Limb (tissue), 2 donors: ENCODE results near the gene UNC5C.

Experiments used
- DNase-seq, 2 donors: peaks; one replicate each; pipeline ENCODE4 v3.0.0-alpha.2; 2016; ENCODE audit errors: extremely low spot score in 2 of 2

UNC5C gene

GRCh38 chr4:95268819-95269565 is 279.8 kb downstream of the UNC5C start:
- no peak for DNase-seq

DNA sequence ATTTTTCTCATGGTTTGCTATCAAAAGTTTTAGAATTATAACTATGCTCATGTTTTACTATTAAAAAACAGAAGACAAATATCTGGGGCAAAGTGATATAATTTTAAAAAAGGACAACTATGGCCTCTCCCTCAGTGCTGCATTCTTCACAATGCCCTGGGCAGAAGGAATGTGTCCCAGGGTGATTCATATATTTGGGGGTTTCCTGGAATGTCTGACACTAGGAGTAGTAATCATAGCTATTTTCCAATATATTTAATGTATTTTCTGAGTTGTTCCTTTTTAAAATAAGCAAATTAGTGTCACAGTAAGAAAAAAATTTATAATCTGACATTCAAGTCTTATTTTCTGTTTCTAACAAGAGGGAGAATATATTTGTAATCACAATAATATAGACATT is 281.7 kb downstream of the UNC5C start:
- DNase-seq: no peak

DNA sequence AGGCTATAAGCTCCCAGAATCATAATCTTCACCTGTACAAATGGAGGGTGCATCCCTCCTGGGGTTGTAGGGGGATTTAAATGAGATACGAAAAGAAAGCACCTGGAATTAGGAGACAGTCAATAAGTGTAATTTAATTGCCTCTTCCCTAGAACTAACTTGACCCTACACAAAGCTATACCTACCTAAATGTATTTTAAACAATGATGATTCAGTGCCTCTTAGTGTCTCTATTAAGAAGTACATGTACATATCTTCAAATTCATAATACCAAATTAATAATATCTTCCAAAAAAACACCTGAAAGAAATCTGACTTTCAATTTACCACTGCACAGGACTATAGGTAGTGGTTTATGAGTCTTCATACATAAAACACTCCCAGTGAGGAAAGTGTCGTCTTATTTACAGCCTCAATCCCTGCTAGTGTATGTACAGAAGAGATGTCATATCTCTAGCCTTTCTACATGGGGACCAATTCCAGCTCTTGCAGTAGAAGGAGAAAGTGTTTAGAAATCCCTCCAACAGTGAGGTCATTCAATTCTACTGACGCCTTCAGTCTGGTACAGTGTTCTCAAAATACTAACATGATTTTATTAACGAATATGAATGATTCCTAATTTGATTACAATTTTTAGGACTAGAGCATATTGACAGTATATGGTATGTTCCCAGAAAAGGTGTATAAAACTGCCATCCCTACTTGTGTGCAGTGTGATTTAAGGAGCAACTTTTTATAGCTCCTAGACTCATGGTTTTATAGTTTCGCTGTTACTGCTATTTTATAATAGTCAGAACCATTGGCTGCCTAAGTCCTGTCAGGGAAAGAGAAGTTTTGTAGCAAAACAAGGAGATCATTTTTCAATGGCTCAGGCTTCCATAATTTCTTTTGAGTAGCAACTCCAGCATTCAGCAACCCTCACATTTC is 282.7 kb downstream of the UNC5C start:
- DNase-seq: no peak

- no peak for DNase-seq
Measured at GRCh38 chr4:95264843-95265242, 283.9 kb downstream of the UNC5C start.

DNA sequence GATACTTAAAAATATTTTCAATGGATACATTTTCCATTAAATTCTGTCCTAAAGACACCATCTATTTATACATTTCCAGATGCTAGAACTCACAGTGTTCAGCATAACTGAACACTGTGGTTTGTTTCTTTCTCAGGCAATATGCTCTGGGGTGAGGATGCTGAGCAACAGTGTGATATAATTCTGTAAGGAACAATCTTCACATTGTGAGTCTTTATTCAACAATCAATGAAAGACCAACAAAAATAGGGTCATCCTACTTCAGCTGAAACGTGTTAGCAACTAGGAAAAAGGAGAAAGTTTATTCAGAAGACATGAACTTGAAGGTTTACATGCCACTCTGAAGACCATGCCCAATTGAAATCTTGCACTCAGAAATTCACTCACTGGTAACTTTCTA is 284.8 kb downstream of the UNC5C start:
- DNase-seq: no peak

- DNase-seq: no peak
Measured at GRCh38 chr4:95263391-95263790, 285.4 kb downstream of the UNC5C start.

GRCh38 chr4:95256108-95256835 is 292.5 kb downstream of the UNC5C start:
- DNase-seq: no peak

GRCh38 chr4:95255396-95256107 is 293.2 kb downstream of the UNC5C start:
- DNase-seq: no peak

GRCh38 chr4:95251568-95251967 is 297.2 kb downstream of the UNC5C start:
- DNase-seq: no peak

DNA sequence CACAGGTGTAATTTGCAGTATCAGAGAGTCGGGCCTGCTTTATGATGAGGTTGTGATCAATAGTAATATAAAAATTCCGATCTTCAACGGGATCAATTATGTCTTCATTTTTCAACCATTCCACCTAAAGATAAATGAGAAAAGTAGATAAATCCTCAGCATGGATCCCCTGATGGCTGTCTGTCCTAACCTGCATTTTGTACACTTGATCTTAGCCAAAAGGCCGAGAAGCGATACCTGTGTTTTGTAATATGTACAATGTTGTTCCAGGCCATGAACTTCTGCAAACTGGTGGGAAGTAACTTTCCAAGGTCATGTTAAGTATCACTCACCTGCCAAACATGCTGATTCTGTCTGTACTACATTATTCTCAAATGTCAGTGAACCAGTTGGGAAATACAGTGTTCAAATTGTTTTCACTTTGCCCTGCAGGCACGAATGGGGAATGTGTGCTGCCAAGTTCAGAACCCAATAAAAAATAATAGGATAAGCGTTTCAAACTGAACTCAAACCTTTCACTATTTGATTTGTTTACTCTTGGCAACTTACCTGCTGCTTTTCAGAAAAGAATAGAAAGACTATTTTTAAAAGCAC is 298.1 kb downstream of the UNC5C start:
- DNase-seq: no peak

- DNase-seq: no peak
Measured at GRCh38 chr4:95249426-95250021, 299.2 kb downstream of the UNC5C start.

DNA sequence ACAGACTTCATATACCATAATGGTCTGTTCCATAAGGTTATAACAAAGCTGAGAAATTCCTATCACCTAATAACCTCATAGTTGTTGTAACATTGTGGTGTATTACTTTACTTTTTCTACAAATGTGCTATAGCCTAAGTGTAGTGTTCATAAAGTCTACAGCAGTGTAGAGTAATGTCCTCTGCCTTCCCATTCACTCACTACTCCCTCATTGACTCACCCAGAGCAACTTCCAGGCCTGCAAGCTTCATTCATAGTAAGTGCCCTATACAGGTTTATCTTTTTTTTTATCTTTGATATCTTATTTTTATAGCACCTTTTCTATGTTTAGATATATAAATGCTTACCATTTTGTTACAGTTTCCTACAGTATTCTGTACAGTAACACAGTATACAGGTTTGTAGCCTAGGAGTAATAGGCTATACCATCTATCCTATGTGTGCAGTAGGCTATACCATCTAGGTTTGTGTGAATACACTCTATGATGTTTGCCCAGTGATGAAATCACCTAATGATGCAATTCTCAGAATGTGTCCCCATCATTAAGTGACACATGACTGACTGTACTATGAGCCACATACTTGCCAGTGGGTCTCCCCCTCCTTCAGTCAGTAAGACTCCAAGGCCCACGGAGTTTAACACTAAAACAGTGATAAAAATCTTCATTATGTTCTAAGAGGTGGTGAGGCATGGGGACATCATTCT is 299.9 kb downstream of the UNC5C start:
- DNase-seq: no peak

DNA sequence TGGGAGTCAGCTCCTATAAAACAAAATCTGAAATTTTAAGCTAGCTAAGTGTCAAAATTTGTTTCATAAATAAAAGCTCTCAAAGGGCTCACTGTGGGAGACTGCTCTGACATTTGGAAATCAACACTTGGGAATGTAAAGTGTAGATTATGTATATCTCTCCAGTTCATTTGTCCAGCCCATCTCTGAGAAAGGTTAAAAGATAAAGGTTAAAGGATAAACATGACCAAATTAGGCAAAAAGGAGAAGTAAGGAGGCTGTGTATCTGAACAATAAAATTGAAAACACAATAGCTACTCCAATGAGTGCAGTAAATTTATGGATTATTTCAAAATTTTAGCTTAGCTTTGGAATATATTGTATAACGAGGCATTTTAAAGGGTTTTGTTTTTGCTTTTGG is 304.9 kb downstream of the UNC5C start:
- no peak for DNase-seq

- DNase-seq: no peak
Measured at GRCh38 chr4:95238554-95238953, 310.2 kb downstream of the UNC5C start.

DNA sequence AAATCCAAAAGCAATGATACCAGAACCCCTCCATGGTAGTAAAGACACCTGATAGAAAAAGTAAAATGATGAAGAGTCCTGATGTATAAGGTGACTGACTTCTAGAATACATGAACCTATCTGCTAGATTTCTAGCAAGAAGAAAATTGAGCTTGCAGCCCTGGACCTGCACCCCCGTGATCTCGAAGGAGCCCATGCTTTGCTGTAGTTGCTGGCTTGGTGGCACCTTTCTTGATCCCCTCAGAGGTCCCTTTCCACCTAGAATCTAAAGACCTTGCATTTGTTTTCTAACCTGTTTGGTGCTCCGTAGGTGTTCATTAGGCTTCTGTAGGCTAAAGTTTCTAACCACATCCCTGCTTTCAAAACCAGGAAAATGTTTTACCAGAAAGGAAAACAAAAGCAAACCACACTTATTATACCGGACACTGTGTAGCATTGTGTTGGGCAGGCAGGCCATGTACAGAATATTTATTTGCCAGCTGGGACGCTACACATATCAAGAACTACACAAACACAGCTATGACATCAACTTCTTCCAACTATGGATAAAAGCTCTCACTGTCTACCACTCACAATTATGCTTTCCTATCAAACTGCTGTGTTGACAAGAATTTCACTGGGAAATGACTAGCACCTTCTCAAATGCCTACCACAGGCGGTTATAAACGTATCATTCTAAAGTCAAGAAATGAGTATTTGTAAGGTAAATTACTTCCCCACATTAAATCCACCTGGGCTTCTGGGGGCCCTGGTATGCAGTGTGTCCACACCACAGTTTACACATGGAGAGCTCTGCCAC is 316.2 kb downstream of the UNC5C start:
- DNase-seq: no peak

- DNase-seq: no peak
Measured at GRCh38 chr4:95231681-95232080, 317.1 kb downstream of the UNC5C start.

DNA sequence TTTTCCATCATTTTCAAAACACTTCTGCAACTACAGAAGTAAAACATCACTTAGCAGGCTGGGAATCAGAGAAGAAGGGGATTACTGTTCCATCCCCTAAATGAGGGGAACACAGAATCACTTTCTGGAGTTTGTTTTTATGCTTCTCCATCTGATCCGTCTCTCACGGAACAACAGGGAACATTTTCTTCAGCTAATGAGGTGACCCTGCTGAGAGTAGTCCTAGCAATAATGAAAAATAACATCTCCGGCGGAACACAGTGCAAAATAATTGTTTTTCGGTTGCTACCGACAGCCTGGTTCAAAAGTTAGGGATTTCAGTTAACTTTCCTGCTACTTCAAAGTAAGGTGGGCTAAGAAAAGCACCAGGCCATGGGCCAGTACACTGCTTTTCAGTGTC is 322.9 kb downstream of the UNC5C start:
- no peak for DNase-seq

DNA sequence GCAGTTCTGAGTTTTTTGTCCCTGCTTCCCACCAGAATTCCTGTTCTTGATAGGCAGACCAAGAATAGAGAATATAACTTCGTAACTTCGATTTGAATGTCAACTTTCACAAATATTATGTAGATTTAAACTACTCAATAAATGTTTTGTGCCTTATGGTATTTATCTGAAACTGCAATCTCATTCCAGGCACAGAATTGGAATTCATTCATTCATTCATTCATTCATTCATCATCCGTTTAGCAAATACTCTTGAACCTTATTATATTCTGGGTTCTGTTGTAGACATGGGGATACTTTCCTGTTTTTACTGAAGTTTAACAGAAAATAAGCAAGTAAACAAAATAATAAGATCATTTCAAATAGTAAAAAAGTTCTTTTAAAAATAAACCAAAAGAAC is 324.4 kb downstream of the UNC5C start:
- no peak for DNase-seq
